Measurements from ENCODE around the gene ACOT8.
"Not testable (repeated sequence)": the region's sequence is repeated elsewhere in the genome, so short reads cannot be mapped to it uniquely, and the experiment has no call there.

The ACOT8 gene

DNA sequence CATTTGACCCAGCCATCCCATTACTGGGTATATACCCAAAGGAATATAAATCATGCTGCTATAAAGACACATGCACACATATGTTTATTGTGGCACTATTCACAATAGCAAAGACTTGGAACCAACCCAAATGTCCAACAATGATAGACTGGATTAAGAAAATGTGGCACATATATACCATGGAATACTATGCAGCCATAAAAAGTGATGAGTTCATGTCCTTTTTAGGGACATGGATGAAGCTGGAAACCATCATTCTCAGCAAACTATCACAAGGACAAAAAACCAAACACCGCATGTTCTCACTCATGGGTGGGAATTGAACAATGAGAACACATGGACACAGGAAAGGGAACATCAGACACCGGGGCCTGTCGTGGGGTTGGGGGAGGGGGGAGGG is 59.2 kb downstream of the ACOT8 start:
- H3K9me3 ChIP-seq (ENCODE audit: control insufficient read depth in 1 of 2, low read length in 2 of 2); H3K27ac ChIP-seq (ENCODE audit: low read depth, low read length); H3K4me1 ChIP-seq (ENCODE audit: control insufficient read depth in 1 of 2, insufficient read depth in 2 of 2, low read length in 2 of 2); H3K4me3 ChIP-seq (ENCODE audit: low read depth in 1 of 2, low read length in 2 of 2); H3K9ac ChIP-seq (ENCODE audit: low read depth in 1 of 2, low read length in 2 of 2); H3K27me3 ChIP-seq (ENCODE audit: control insufficient read depth in 1 of 2, insufficient read depth in 2 of 2, low read length in 2 of 2): not testable (repeated sequence)
- peaks cover 20 to 51% of the 10 kb centered on the region in 2 donors for H3K36me3 ChIP-seq (ENCODE audit: control insufficient read depth in 1 of 2, insufficient read depth in 2 of 2, low read length in 2 of 2)

DNA sequence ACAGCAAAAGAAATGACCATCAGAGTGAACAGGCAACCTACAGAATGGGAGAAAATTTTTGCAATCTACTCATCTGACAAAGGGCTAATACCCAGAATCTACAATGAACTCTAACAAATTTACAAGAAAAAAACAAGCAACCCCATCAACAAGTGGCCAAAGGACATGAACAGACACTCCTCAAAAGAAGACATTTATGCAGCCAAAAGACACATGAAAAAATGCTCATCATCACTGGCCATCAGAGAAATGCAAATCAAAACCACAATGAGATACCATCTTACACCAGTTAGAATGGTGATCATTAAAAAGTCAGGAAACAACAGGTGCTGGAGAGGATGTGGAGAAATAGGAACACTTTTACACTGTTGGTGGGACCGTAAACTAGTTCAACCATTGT is 59.7 kb downstream of the ACOT8 start:
- not testable (repeated sequence) for H3K4me3 ChIP-seq (ENCODE audit: low read depth in 1 of 2, low read length in 2 of 2); H3K27ac ChIP-seq (ENCODE audit: low read depth, low read length); H3K9me3 ChIP-seq (ENCODE audit: control insufficient read depth in 1 of 2, low read length in 2 of 2); H3K4me1 ChIP-seq (ENCODE audit: control insufficient read depth in 1 of 2, insufficient read depth in 2 of 2, low read length in 2 of 2); H3K27me3 ChIP-seq (ENCODE audit: control insufficient read depth in 1 of 2, insufficient read depth in 2 of 2, low read length in 2 of 2); H3K9ac ChIP-seq (ENCODE audit: low read depth in 1 of 2, low read length in 2 of 2)
- H3K36me3 ChIP-seq (ENCODE audit: control insufficient read depth in 1 of 2, insufficient read depth in 2 of 2, low read length in 2 of 2) = peaks cover 17 to 46% of the 10 kb centered on the region in 2 donors

DNA sequence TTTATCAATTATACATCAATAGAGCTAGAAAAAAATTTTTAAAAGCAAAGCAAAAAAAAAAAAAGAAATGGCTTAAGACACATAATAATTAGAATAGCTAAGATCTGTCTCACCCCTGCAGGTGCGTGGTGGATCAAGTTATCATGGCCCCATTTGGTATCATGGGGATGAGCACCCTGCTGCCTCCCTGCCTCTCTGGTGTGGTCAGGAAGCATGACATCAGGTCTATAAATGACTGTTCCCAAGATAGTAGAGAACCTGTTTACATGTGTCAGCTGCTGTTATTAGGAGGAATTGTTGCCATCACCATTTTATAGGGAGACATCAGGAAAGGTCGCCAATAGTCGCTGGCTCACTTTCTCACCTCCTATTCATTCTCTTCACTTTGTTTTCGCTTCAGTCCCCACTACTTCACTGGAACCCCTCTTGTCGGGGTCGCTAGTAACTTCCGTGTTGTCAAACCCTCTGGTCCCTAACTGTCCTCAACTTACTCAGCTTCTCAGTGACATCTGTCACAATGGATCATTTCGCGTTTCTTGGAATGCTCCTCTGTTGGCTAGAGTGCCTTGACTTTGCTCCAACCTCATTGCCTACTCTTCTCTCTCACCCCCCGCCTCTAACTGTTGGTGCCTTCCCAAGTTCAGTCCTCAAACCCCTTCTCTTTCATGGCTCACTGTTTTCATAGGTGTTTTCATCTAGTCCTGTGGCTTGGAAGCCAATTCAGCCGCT is 60.7 kb downstream of the ACOT8 start:
- H3K9ac ChIP-seq (ENCODE audit: low read depth in 1 of 2, low read length in 2 of 2) = no peak overlapping the region
- peaks cover 17 to 36% of the 10 kb centered on the region in 2 donors for H3K36me3 ChIP-seq (ENCODE audit: control insufficient read depth in 1 of 2, insufficient read depth in 2 of 2, low read length in 2 of 2)
- peaks cover 6 to 9% of the 10 kb centered on the region in 2 donors for H3K4me1 ChIP-seq (ENCODE audit: control insufficient read depth in 1 of 2, insufficient read depth in 2 of 2, low read length in 2 of 2)
- no peak overlapping the region for H3K27ac ChIP-seq (ENCODE audit: low read depth, low read length)
- H3K27me3 ChIP-seq (ENCODE audit: control insufficient read depth in 1 of 2, insufficient read depth in 2 of 2, low read length in 2 of 2) = no peaks in the 10 kb centered on the region
- no peaks in the 10 kb centered on the region for H3K9me3 ChIP-seq (ENCODE audit: control insufficient read depth in 1 of 2, low read length in 2 of 2)
- no peak overlapping the region for H3K4me3 ChIP-seq (ENCODE audit: low read depth in 1 of 2, low read length in 2 of 2)

DNA sequence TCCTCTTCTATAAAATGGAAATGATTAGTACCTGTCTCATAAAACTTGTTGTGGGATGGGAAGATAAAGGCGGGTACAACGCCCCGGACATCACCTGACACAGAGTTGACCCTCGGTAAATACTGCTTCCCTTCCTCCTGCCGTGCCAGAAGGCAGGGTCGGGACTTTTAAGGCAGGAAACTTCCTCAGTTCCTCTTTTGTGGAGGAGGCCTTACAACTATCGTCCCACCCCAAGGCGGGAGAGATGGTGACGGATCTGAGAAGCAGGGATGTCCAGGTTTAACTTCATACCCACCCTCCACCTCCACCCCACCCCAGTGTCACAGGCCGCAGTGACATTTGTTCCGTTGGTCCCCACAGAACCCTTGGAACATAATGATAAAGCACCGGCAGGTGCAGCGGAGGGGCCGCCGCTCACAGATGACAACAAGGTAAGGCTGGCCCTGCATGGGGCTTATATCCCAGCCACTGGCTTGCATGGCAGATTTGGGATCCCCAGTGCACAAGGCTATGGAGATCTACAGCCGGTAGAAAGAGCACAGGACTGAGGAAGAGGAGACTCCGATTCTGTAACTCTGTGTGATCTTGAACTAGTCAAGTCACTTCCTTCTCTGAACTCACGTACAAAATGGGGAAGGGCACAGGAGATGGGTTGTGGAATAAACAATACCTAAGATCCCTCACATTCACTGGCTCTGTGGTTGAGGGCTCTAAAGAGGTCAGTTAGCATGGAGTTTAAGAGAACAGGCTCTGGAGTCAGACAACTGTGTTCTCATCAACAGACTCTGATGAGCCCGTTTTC is 64.7 kb downstream of the ACOT8 start:
- peak overlapping the region; percentile 71 for H3K27ac ChIP-seq (ENCODE audit: low read depth, low read length)

More for the DNA sequence above, 64.7 kb downstream of the ACOT8 start:
- H3K9me3 ChIP-seq (ENCODE audit: control insufficient read depth in 1 of 2, low read length in 2 of 2) = no peaks in the 10 kb centered on the region
- H3K4me3 ChIP-seq (ENCODE audit: low read depth in 1 of 2, low read length in 2 of 2) = peak overlapping the region; percentile 80 to 96
- no peaks in the 10 kb centered on the region for H3K27me3 ChIP-seq (ENCODE audit: control insufficient read depth in 1 of 2, insufficient read depth in 2 of 2, low read length in 2 of 2)
- peaks cover 13 to 29% of the 10 kb centered on the region in 2 donors for H3K36me3 ChIP-seq (ENCODE audit: control insufficient read depth in 1 of 2, insufficient read depth in 2 of 2, low read length in 2 of 2)
- H3K4me1 ChIP-seq (ENCODE audit: control insufficient read depth in 1 of 2, insufficient read depth in 2 of 2, low read length in 2 of 2) = peaks cover 6 to 9% of the 10 kb centered on the region in 2 donors
- peak overlapping the region; percentile 84 to 95 for H3K9ac ChIP-seq (ENCODE audit: low read depth in 1 of 2, low read length in 2 of 2)

Data from duodenal mucosa (tissue), 2 donors.